SK-N-SH treated with all-trans-retinoic acid at 6 μM for 48 hours (cell line): ENCODE results near the gene MFSD8.
A peak's percentile ranks its signal among the peaks of the same experiment; 100 is the strongest.

Experiments
- ATAC-seq: fragments of 200-7000 bp; cut with Tn5 transposase; 3 replicates; pipeline ENCODE4 v1.9.1; 2020; ENCODE audit warnings: mild to moderate bottlenecking, moderate library complexity
- ARNTL ChIP-seq: fragments of 450-650 bp; formaldehyde crosslinking; IDR thresholded peaks from 2 replicates; pipeline ENCODE4 v1.5.0; 2020; ENCODE audit warnings: low read depth, mild to moderate bottlenecking, moderate library complexity, borderline replicate concordance
- BACH2 ChIP-seq: fragments of 250-450 bp; sonication (Bioruptor Pico); IDR thresholded peaks from 2 replicates; pipeline ENCODE4 v1.9.0; 2021; ENCODE audit warnings: mild to moderate bottlenecking, borderline replicate concordance
- CREB5 ChIP-seq: fragments of 250-450 bp; sonication (Bioruptor Pico); IDR thresholded peaks from 2 replicates; pipeline ENCODE4 v1.5.1; 2020; ENCODE audit warnings: low read depth, mild to moderate bottlenecking, moderate library complexity
- CSDC2 ChIP-seq: fragments of 250-450 bp; sonication (Bioruptor Pico); IDR thresholded peaks from 2 replicates; pipeline ENCODE4 v1.5.0; 2020; ENCODE audit warnings: mild to moderate bottlenecking, moderate library complexity
- ESRRG ChIP-seq: fragments of 250-450 bp; sonication (Bioruptor Pico); IDR thresholded peaks from 2 replicates; pipeline ENCODE4 v1.6.1; 2021; ENCODE audit warnings: mild to moderate bottlenecking
- GLIS3 ChIP-seq: fragments of 250-450 bp; sonication (Bioruptor Pico); IDR thresholded peaks from 2 replicates; pipeline ENCODE4 v1.5.0; 2020; ENCODE audit warnings: mild to moderate bottlenecking, moderate library complexity
- OSR1 ChIP-seq: fragments of 250-450 bp; sonication (Bioruptor Pico); IDR thresholded peaks from 2 replicates; pipeline ENCODE4 v1.8.0; 2022; ENCODE audit warnings: moderate library complexity, mild to moderate bottlenecking, inconsistent platforms
- POU6F1 ChIP-seq: fragments of 250-450 bp; sonication (Bioruptor Pico); IDR thresholded peaks from 2 replicates; pipeline ENCODE4 v1.8.0; 2021; ENCODE audit warnings: low read depth, mild to moderate bottlenecking, moderate library complexity, borderline replicate concordance
- PPARA ChIP-seq: fragments of 250-450 bp; sonication (Bioruptor Pico); IDR thresholded peaks from 2 replicates; pipeline ENCODE4 v1.5.0; 2020; ENCODE audit warnings: mild to moderate bottlenecking, borderline replicate concordance
- SNAI2 ChIP-seq: fragments of 250-450 bp; sonication (Bioruptor Pico); IDR thresholded peaks from 2 replicates; pipeline ENCODE4 v1.5.0; 2020; ENCODE audit warnings: mild to moderate bottlenecking, moderate library complexity
- TCF4 ChIP-seq: fragments of 250-450 bp; sonication (Bioruptor Pico); IDR thresholded peaks from 2 replicates; pipeline ENCODE4 v1.8.0; 2021; ENCODE audit warnings: mild to moderate bottlenecking, moderate library complexity, borderline replicate concordance
- TOX ChIP-seq: fragments of 250-450 bp; sonication (Bioruptor Pico); IDR thresholded peaks from 2 replicates; pipeline ENCODE4 v1.8.0; 2021; ENCODE audit warnings: mild to moderate bottlenecking, moderate library complexity, borderline replicate concordance
- TSHZ2 ChIP-seq: fragments of 250-450 bp; sonication (Bioruptor Pico); IDR thresholded peaks from 2 replicates; pipeline ENCODE4 v1.5.0; 2020; ENCODE audit warnings: mild to moderate bottlenecking, moderate library complexity
- ZC3H10 ChIP-seq: fragments of 250-450 bp; sonication (Bioruptor Pico); IDR thresholded peaks from 2 replicates; pipeline ENCODE4 v1.5.1; 2021; ENCODE audit warnings: mild to moderate bottlenecking, moderate library complexity
- ZFP3 ChIP-seq: fragments of 250-450 bp; sonication (Bioruptor Pico); IDR thresholded peaks from 2 replicates; pipeline ENCODE4 v1.5.0; 2020; ENCODE audit warnings: mild to moderate bottlenecking, moderate library complexity
- ZFP30 ChIP-seq: fragments of 450-650 bp; formaldehyde crosslinking; IDR thresholded peaks from 2 replicates; pipeline ENCODE4 v1.5.0; 2022; ENCODE audit warnings: mild to moderate bottlenecking, moderate library complexity
- ZNF565 ChIP-seq: fragments of 450-650 bp; formaldehyde crosslinking; conservative IDR thresholded peaks from 2 replicates; pipeline ENCODE4 v1.5.0; 2020; ENCODE audit warnings: low read depth, mild to moderate bottlenecking, moderate library complexity
- ZNF70 ChIP-seq: fragments of 450-650 bp; formaldehyde crosslinking; IDR thresholded peaks from 2 replicates; pipeline ENCODE4 v1.5.0; 2020; ENCODE audit warnings: mild to moderate bottlenecking, moderate library complexity
- ZNF8 ChIP-seq: fragments of 450-650 bp; formaldehyde crosslinking; IDR thresholded peaks from 2 replicates; pipeline ENCODE4 v1.5.0; 2020; ENCODE audit warnings: mild to moderate bottlenecking, moderate library complexity

The MFSD8 gene

GRCh38 chr4:127965062-127965802 is at the start of gene MFSD8, which contains the start of gene ABHD18:
Gene MFSD8, minus strand, starts transcription at chr4:127965173. Its CDS starts 40 bp downstream, at chr4:127965133.
Gene ABHD18, plus strand, starts transcription at chr4:127965406. Its CDS starts 17,550 bp downstream, at chr4:127982956.
- peak; percentile 97 for ATAC-seq
- TF ChIP-seq ZNF70 (CRISPR knock-in tag): 0 out of 2 replicates have a peak, but pooled peaks have one; percentile 14
- TF ChIP-seq ARNTL (CRISPR knock-in tag): no peak
- no peak for TF ChIP-seq ZFP3 (CRISPR knock-in tag)
- TF ChIP-seq ZC3H10: no peak
- TF ChIP-seq TSHZ2 (CRISPR knock-in tag): peak; percentile 30; the same call in 1 of the 2 replicates

GRCh38 chr4:128009428-128009827 is 44.5 kb upstream of the MFSD8 start:
- TF ChIP-seq ZNF70 (CRISPR knock-in tag): no peak
- TF ChIP-seq TCF4: no peak
- no peak for TF ChIP-seq ESRRG (CRISPR knock-in tag)
- TF ChIP-seq ZNF8 (CRISPR knock-in tag): no peak
- no peak for TF ChIP-seq GLIS3
- TF ChIP-seq CREB5: 0 out of 2 replicates have a peak, but pooled peaks have one; percentile 33
- no peak for TF ChIP-seq OSR1 (CRISPR knock-in tag)
- TF ChIP-seq ARNTL (CRISPR knock-in tag): no peak
- ATAC-seq: no peak

GRCh38 chr4:128006592-128006991 is 41.6 kb upstream of the MFSD8 start:
- ATAC-seq: no peak
- TF ChIP-seq ZFP30 (CRISPR knock-in tag) (no peak), CREB5 (no peak), TSHZ2 (CRISPR knock-in tag) (no peak), ZNF8 (CRISPR knock-in tag) (no peak), PPARA (no peak), ZNF565 (CRISPR knock-in tag) (no peak), SNAI2 (CRISPR knock-in tag) (no peak), TOX (CRISPR knock-in tag) (no peak), CSDC2 (CRISPR knock-in tag) (no peak), TCF4 (no peak), OSR1 (CRISPR knock-in tag) (no peak), POU6F1 (no peak), BACH2 (CRISPR knock-in tag) (no peak), ZNF70 (CRISPR knock-in tag) (no peak)
